ENCODE results near the gene SRGAP1. TPM values are rescaled to one million over a fixed set of nuclear protein-coding genes. Genes with fewer than 3 reads are reported as not detected.

The SRGAP1 gene
- total and polyA plus RNA-seq, 2 of the 13 experiments (the other 11 are each of a cell fraction or from before 2014, with no cell fraction given): 1.6 to 3.4 TPM

DNA sequence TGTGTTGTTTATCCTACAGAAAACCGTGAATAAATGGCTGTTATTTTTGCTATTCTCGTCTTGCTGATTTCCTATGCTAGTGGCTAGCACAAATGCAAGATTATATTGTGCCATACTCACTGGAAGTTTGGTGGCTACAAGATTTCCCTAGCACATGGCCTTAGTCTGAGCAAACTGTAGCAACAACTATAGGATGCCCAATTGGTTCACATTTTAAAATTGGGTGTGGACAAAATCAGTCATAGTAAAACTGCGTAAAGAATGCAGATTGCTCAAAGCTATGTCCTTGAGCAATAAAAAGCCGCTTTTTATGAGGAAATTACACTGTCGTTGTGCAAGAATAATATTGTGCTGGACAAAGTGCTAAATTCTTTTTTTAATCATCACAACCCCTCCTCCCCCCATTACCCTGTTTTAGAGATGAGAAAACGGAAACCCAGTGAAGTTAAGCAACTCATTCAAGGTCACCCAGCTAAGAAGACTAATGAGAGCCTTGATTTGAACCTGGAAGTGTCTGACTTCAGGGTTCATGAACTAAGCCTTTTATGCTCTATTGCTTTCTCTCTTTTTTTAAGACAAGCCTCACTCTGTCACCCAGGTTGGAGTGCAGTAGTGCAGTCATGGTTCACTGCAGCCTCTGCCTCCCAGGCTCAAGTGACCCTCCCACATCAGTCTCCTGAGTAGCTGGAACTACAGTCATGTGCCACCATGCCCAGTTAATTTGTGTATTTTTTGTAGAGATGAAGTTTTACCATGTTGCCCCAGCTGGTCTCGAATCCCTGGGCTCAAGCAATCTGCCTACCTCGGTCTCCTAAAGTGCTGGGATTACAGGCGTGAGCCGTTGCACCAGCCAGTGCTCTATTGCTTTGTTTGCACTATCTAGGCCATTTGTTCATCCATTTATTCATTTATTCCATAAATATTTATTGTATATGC is 73.6 kb downstream of the SRGAP1 start (continued):
- TF ChIP-seq SOX13 (IDR thresholded peaks at IDR 0.05) (no peak), SOX13 (CRISPR knock-in tag; conservative IDR thresholded peaks at IDR 0.05 in 1 of 2, IDR thresholded peaks at IDR 0.05 in 1 of 2) (peak in 1 of 2 experiments; percentile 65; a peak in 2 of 4 replicates), GTF2F1 (IDR thresholded peaks at IDR 0.05; ENCODE audit: low read length) (no peak), FOXK1 (CRISPR knock-in tag; IDR thresholded peaks at IDR 0.05; ENCODE audit: borderline replicate concordance, low read depth) (no peak; the same call in 1 of the 2 replicates), ZNF569 (CRISPR knock-in tag; IDR thresholded peaks at IDR 0.05; ENCODE audit: borderline replicate concordance) (no peak), ARNT2 (CRISPR knock-in tag; IDR thresholded peaks at IDR 0.05; ENCODE audit: low read depth) (no peak), HNF4G (IDR thresholded peaks at IDR 0.05; ENCODE audit: borderline replicate concordance, low read depth, low read length) (peak; percentile 4; the same call in 1 of the 2 replicates), HNF4G (CRISPR knock-in tag; IDR thresholded peaks at IDR 0.05; ENCODE audit: borderline replicate concordance, low read depth) (no peak), MTERF4 (CRISPR knock-in tag; IDR thresholded peaks at IDR 0.05) (no peak), BORCS8-MEF2B (CRISPR knock-in tag; IDR thresholded peaks at IDR 0.05) (no peak), ZSCAN20 (CRISPR knock-in tag; IDR thresholded peaks at IDR 0.05; ENCODE audit: borderline replicate concordance) (no peak), XRCC5 (optimal IDR thresholded peaks at IDR 0.05; ENCODE audit: low read length) (no peak), NPAS2 (CRISPR knock-in tag; IDR thresholded peaks at IDR 0.05; ENCODE audit: borderline replicate concordance) (no peak), DDIT3 (CRISPR knock-in tag; IDR thresholded peaks at IDR 0.05) (no peak), ZBTB7A (CRISPR knock-in tag; IDR thresholded peaks at IDR 0.05) (no peak)
- TF ChIP-seq, protein P1, sequence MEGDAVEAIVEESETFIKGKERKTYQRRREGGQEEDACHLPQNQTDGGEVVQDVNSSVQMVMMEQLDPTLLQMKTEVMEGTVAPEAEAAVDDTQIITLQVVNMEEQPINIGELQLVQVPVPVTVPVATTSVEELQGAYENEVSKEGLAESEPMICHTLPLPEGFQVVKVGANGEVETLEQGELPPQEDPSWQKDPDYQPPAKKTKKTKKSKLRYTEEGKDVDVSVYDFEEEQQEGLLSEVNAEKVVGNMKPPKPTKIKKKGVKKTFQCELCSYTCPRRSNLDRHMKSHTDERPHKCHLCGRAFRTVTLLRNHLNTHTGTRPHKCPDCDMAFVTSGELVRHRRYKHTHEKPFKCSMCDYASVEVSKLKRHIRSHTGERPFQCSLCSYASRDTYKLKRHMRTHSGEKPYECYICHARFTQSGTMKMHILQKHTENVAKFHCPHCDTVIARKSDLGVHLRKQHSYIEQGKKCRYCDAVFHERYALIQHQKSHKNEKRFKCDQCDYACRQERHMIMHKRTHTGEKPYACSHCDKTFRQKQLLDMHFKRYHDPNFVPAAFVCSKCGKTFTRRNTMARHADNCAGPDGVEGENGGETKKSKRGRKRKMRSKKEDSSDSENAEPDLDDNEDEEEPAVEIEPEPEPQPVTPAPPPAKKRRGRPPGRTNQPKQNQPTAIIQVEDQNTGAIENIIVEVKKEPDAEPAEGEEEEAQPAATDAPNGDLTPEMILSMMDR (CRISPR knock-in tag; IDR thresholded peaks at IDR 0.05): no peak
- TF ChIP-seq, protein P2, sequence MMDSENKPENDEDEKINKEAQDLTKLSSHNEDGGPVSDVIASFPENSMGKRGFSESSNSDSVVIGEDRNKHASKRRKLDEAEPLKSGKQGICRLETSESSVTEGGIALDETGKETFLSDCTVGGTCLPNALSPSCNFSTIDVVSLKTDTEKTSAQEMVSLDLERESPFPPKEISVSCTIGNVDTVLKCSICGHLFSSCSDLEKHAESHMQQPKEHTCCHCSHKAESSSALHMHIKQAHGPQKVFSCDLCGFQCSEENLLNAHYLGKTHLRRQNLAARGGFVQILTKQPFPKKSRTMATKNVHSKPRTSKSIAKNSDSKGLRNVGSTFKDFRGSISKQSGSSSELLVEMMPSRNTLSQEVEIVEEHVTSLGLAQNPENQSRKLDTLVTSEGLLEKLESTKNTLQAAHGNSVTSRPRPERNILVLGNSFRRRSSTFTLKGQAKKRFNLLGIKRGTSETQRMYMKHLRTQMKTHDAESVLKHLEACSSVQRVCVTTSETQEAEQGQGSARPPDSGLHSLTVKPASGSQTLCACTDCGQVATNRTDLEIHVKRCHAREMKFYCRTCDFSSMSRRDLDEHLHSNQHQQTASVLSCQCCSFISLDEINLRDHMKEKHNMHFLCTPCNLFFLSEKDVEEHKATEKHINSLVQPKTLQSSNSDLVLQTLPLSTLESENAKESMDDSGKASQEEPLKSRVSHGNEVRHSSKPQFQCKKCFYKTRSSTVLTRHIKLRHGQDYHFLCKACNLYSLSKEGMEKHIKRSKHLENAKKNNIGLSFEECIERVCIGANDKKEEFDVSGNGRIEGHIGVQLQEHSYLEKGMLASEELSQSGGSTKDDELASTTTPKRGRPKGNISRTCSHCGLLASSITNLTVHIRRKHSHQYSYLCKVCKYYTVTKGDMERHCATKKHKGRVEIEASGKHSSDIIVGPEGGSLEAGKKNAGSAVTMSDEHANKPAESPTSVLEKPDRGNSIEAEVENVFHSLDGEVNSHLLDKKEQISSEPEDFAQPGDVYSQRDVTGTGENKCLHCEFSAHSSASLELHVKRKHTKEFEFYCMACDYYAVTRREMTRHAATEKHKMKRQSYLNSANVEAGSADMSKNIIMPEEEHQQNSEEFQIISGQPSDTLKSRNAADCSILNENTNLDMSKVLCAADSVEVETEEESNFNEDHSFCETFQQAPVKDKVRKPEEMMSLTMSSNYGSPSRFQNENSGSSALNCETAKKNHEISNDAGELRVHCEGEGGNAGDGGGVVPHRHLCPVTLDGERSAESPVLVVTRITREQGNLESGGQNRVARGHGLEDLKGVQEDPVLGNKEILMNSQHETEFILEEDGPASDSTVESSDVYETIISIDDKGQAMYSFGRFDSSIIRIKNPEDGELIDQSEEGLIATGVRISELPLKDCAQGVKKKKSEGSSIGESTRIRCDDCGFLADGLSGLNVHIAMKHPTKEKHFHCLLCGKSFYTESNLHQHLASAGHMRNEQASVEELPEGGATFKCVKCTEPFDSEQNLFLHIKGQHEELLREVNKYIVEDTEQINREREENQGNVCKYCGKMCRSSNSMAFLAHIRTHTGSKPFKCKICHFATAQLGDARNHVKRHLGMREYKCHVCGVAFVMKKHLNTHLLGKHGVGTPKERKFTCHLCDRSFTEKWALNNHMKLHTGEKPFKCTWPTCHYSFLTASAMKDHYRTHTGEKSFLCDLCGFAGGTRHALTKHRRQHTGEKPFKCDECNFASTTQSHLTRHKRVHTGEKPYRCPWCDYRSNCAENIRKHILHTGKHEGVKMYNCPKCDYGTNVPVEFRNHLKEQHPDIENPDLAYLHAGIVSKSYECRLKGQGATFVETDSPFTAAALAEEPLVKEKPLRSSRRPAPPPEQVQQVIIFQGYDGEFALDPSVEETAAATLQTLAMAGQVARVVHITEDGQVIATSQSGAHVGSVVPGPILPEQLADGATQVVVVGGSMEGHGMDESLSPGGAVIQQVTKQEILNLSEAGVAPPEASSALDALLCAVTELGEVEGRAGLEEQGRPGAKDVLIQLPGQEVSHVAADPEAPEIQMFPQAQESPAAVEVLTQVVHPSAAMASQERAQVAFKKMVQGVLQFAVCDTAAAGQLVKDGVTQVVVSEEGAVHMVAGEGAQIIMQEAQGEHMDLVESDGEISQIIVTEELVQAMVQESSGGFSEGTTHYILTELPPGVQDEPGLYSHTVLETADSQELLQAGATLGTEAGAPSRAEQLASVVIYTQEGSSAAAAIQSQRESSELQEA (CRISPR knock-in tag; IDR thresholded peaks at IDR 0.05; ENCODE audit: not compliant biosample characterization): no peak
